Measurements from ENCODE around the gene ADA. TPM values are rescaled to one million over a fixed set of nuclear protein-coding genes. Genes with fewer than 3 reads are reported as not detected.

The ADA gene
- total RNA-seq, 4 donors from 2014 or later, result 4.0 to 13.9 (median 7.1) TPM

DNA sequence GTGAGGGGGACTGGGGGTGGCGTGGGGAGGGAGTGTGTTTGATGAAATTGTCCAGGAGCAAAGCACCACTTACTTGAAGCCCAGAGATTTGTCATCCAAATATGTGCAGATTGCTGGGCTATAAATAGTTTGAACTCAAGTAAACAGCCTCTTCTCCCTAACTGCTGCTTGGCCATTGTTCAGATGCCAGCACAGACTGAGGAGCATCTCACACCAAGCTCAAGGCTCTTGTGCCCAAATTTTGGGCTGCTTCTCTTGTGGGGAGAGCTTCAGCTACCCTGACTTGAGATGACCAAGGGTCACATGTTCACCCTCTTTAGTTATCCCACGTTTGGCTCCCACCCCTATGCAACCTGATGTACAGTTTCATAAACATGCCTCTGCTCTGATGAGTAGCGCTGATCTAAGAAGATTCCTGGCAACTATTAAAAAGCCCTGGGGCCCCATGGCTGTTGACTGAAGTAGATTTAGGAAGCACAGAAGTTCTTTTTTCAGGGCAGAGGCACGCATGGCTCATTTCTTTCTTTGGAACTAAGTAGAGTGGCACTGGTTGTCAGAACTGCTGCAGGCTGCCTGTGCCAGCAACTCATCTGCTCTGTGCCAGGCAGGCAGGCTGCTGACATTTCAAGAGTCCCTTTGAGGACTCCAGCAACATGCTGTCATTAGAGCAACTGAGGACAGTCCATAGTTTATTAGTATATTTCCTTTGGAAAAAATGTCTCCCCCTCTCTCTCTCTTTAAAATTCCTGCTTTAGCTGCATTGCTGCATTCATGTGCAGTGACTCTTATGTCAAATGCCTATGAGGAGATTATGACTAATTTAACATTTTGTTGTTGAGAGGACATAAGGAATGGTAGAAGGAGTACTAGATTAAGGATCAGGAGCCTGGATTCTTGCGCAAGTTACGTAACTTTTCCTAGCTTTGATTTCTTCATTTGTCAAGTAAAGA is 78.7 kb downstream of the ADA start:
- peak in 1 of 2 donors; percentile 3 for TF ChIP-seq POLR2A (IDR thresholded peaks at IDR 0.05)
- TF ChIP-seq, protein P1, sequence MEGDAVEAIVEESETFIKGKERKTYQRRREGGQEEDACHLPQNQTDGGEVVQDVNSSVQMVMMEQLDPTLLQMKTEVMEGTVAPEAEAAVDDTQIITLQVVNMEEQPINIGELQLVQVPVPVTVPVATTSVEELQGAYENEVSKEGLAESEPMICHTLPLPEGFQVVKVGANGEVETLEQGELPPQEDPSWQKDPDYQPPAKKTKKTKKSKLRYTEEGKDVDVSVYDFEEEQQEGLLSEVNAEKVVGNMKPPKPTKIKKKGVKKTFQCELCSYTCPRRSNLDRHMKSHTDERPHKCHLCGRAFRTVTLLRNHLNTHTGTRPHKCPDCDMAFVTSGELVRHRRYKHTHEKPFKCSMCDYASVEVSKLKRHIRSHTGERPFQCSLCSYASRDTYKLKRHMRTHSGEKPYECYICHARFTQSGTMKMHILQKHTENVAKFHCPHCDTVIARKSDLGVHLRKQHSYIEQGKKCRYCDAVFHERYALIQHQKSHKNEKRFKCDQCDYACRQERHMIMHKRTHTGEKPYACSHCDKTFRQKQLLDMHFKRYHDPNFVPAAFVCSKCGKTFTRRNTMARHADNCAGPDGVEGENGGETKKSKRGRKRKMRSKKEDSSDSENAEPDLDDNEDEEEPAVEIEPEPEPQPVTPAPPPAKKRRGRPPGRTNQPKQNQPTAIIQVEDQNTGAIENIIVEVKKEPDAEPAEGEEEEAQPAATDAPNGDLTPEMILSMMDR (IDR thresholded peaks at IDR 0.05), result no peak
- intact Hi-C loops (cut with DNase I), result no loop called here
- peak overlapping the region; percentile 73 to 82 (median 78) for H3K27ac ChIP-seq
- peaks cover 15 to 42% of the 10 kb centered on the region in 2 donors for H3K4me1 ChIP-seq
- DNase-seq, result peak; percentile 80 to 83
- no peak overlapping the region for H3K4me3 ChIP-seq (replicated peaks in 1 of 3)
- 39% methylated on average over 6 of the region's 6 CpGs for WGBS, 2 donors
- H3K9me3 ChIP-seq, result no peaks in the 10 kb centered on the region
- H3K27me3 ChIP-seq, result no peaks in the 10 kb centered on the region
- no peaks in the 10 kb centered on the region for H3K36me3 ChIP-seq

DNA sequence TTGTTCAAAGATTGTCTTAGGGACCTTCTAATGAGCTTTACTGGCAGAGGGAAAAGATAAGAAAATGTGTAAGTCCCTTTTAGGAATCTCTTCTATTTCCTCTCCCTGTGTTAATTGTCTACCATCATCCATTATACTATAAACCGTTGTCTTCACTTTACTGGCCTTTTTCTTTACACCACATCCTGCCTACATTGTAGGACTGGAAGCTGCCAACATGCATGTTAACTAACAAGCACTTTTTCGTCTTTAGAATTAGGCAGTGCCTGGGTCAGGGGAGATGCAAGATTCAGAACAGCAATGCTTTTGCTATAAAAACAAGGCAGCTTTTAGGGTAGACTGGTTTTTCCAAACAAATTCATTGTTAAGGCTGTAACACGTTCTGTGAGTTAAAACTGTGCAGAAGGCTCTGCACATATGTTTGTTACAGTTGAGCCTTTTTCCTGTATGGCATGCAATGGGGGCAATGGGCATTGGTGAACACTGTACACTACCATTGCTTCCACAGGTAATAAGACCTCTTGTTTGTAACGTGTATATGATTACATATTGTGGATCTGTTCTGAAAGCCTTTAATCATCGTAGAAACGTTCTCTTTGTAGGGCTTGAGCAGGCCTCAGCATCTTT is 80.0 kb downstream of the ADA start:
- 76 to 81% methylated on average over 6 of the region's 6 CpGs for WGBS, 2 donors
- peak overlapping the region in 2 of 3 donors; percentile 78 to 82 for H3K27ac ChIP-seq
- TF ChIP-seq POLR2A (IDR thresholded peaks at IDR 0.05), result no peak
- TF ChIP-seq, protein P1 (IDR thresholded peaks at IDR 0.05), result no peak
- peaks cover 15 to 34% of the 10 kb centered on the region in 2 donors for H3K4me1 ChIP-seq
- H3K36me3 ChIP-seq, result no peaks in the 10 kb centered on the region
- H3K27me3 ChIP-seq, result no peaks in the 10 kb centered on the region
- H3K9me3 ChIP-seq, result no peaks in the 10 kb centered on the region
- no peak overlapping the region for H3K4me3 ChIP-seq (replicated peaks in 1 of 3)
- no peak for DNase-seq
- intact Hi-C loops (cut with DNase I), result no loop called here

DNA sequence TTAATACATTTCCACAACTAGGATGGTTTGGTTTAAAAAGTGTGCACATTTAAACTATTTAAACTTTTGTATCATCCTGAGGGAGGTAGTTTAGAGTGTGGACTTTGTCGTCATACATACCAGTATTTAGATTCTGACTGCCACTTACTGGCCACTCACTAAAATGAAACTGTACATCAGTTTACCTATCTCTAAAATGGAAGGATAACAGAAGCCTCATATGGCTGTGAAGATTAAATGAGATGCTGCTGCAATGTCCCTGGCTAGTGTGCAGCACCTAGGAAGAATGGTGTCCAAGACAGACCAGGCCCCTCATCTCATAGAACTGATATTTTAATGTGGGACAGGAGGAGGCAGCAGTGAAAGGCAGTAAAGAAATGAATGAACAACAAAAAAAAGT is 81.1 kb downstream of the ADA start:
- peaks cover 15 to 31% of the 10 kb centered on the region in 2 donors for H3K4me1 ChIP-seq
- no peaks in the 10 kb centered on the region for H3K36me3 ChIP-seq
- H3K4me3 ChIP-seq (replicated peaks in 1 of 3), result no peak overlapping the region
- TF ChIP-seq POLR2A (IDR thresholded peaks at IDR 0.05), result no peak
- TF ChIP-seq, protein P1 (IDR thresholded peaks at IDR 0.05), result no peak
- WGBS, 2 donors, result 93 to 97% methylated on average over 1 of the region's 1 CpG
- H3K9me3 ChIP-seq, result no peaks in the 10 kb centered on the region
- no peak overlapping the region for H3K27ac ChIP-seq
- H3K27me3 ChIP-seq, result no peaks in the 10 kb centered on the region
- DNase-seq, result no peak
- intact Hi-C loops (cut with DNase I), result no loop called here

Other genes with a start within 250 kb of the ADA start
- gene TTPAL, start 175.8 kb downstream of the ADA start, total RNA-seq, result 10 to 100 TPM; 14.2 to 27.7 (median 22.3) TPM
- 100 to 1,000 TPM; 113 to 140 (median 137) TPM for gene SERINC3, start 129.6 kb downstream of the ADA start, total RNA-seq
- 100 to 1,000 TPM; 108 to 145 (median 111) TPM for gene PKIG, start 69.1 kb downstream of the ADA start, total RNA-seq
- 10 to 100 TPM in 2 of 4 donors, 1 to 10 TPM in 2; 4.7 to 47.6 (median 26.6) TPM for gene CCN5, start 63.7 kb upstream of the ADA start, total RNA-seq
- 1 to 10 TPM; 2.5 to 5.1 (median 3.4) TPM for gene KCNK15, start 94.2 kb upstream of the ADA start, total RNA-seq
- 10 to 100 TPM in 2 of 4 donors, 1 to 10 TPM in 2; 2.8 to 13.8 (median 7.9) TPM for gene RIMS4, start 158.8 kb upstream of the ADA start, total RNA-seq
- gene YWHAB, start 234.0 kb upstream of the ADA start, total RNA-seq, result 100 to 1,000 TPM; 139 to 182 (median 164) TPM